K562 (cell line): Measurements from ENCODE around the gene PRDX1. TPM values are rescaled to one million over a fixed set of nuclear protein-coding genes. Genes with fewer than 3 reads are reported as not detected.

Source experiments
- BCLAF1 ChIP-seq, 2 experiments: fragments of 450-650 bp in 1 of 2; IDR thresholded peaks; 2 replicates each; pipeline ENCODE4 v1.6.1; 2011 to 2017; ENCODE audit warnings: low read depth in 2 of 2, antibody characterized with exemption in 1 of 2, borderline replicate concordance in 1 of 2, low read length in 1 of 2, mild to moderate bottlenecking in 1 of 2, mixed read lengths in 1 of 2; ENCODE audit not compliant: control insufficient read depth in 1 of 2
- BRD9 ChIP-seq: fragments of 450-650 bp; IDR thresholded peaks from 2 replicates; pipeline ENCODE4 v1.6.1; 2018; ENCODE audit warnings: low read depth; ENCODE audit not compliant: partially characterized antibody
- CEBPZ ChIP-seq: fragments of 150-350 bp; IDR thresholded peaks from 2 replicates; pipeline ENCODE4 v1.6.1; 2014; ENCODE audit warnings: low read depth, mild to moderate bottlenecking, low read length, borderline replicate concordance
- FOXP1 ChIP-seq: sonication (generic); formaldehyde crosslinking; IDR thresholded peaks from 2 replicates; pipeline ENCODE4 v1.8.0; 2022; ENCODE audit warnings: mild to moderate bottlenecking, missing genetic modification reagents
- IFI16 ChIP-seq: fragments of 250-450 bp; sonication (Bioruptor Pico); IDR thresholded peaks from 2 replicates; pipeline ENCODE4 v2.1.2; 2022; ENCODE audit warnings: mild to moderate bottlenecking, inconsistent platforms
- NFE2L1 ChIP-seq: fragments of 450-650 bp; IDR thresholded peaks from 2 replicates; pipeline ENCODE4 v1.6.1; 2016; ENCODE audit warnings: missing genetic modification characterization, low read depth, mild to moderate bottlenecking, missing compliant biosample characterization, moderate library complexity, borderline replicate concordance
- SIN3B ChIP-seq: fragments of 450-650 bp; IDR thresholded peaks from 2 replicates; pipeline ENCODE4 v1.6.1; 2017; ENCODE audit warnings: low read depth, mild to moderate bottlenecking, moderate library complexity
- SP1 ChIP-seq: sonication (generic); formaldehyde crosslinking; IDR thresholded peaks from 2 replicates; pipeline ENCODE4 v1.8.1; 2022; ENCODE audit warnings: mild to moderate bottlenecking, missing genetic modification reagents
- STAG1 ChIP-seq: sonication (generic); formaldehyde crosslinking; IDR thresholded peaks from 2 replicates; pipeline ENCODE4 v1.5.0; 2020; ENCODE audit warnings: missing genetic modification reagents, borderline replicate concordance
- TEAD2 ChIP-seq: fragments of 450-650 bp; IDR thresholded peaks from 2 replicates; pipeline ENCODE4 v1.6.1; 2016; ENCODE audit warnings: missing genetic modification characterization, control low read depth, missing compliant biosample characterization
- ZBTB12 ChIP-seq: fragments of 250-450 bp; sonication (Bioruptor Pico); IDR thresholded peaks from 2 replicates; pipeline ENCODE4 v1.4.0; 2020
- ZNF124 ChIP-seq: sonication (generic); formaldehyde crosslinking; IDR thresholded peaks from 2 replicates; pipeline ENCODE4 v1.8.1; 2022; ENCODE audit warnings: missing genetic modification reagents
- ZNF384 ChIP-seq: IDR thresholded peaks from 2 replicates; pipeline ENCODE4 v1.6.1; 2012; ENCODE audit warnings: low read depth, low read length, improper control_type of control experiment
- ZNF644 ChIP-seq: fragments of 200-800 bp; sonication (Bioruptor generic); IDR thresholded peaks from 2 replicates; pipeline ENCODE4 v1.6.1; 2016; ENCODE audit warnings: low read depth, missing genetic modification characterization, missing compliant biosample characterization
- ZNF764 ChIP-seq: fragments of 250-450 bp; sonication (Bioruptor Pico); IDR thresholded peaks from 2 replicates; pipeline ENCODE4 v1.4.0; 2020; ENCODE audit warnings: low read depth, mild to moderate bottlenecking, moderate library complexity
- polyA plus RNA-seq, 8 experiments: library from polyadenylated mRNA; depleted of rRNA in 4 of 8; stranded (reverse) in 5 of 8; unstranded in 3 of 8; fragments of >200 nt; fragmentation: Nextera tagmentation in 2 of 8; fragmentation: Illumina TruSeq in 1 of 8; extraction: Ambion mirVana in 2 of 8; extraction: Trizol in 1 of 8; gene quantifications; 2 replicates each; pipeline versions ENCODE4 v1.2.1 to v1.2.3, GENCODE V29; 2011 to 2014; ENCODE audit warnings: inconsistent platforms in 1 of 8, missing spikeins in 1 of 8
- total RNA-seq, 7 experiments: library from RNA; depleted of rRNA in 6 of 7; stranded (reverse); fragments of >200 nt in 6 of 7; fragmentation: Illumina TruSeq in 2 of 7; extraction: Trizol in 2 of 7; gene quantifications; 2 replicates each; pipeline versions ENCODE4 v1.2.1 to v1.2.3, GENCODE V29; 2011 to 2021; ENCODE audit warnings: low replicate concordance in 1 of 7

PRDX1 gene
- total and polyA plus RNA-seq, 9 of the 15 experiments (the other 6 are each of a cell fraction or from before 2014, with no cell fraction given): 748 to 2,388 (median 1,045) TPM

GRCh38 chr1:45569962-45570581, 48.4 kb upstream of the PRDX1 start (continued):
- no peak for TF ChIP-seq ZNF644 (tag)
- no peak for TF ChIP-seq ZNF124 (CRISPR knock-in tag)
- 0 out of 2 replicates have a peak, but pooled peaks have one; percentile 38 for TF ChIP-seq SIN3B
- TF ChIP-seq BCLAF1 (IDR thresholded peaks at IDR 0.05; ENCODE audit: borderline replicate concordance in 1 of 2, control insufficient read depth in 1 of 2, low read depth in 2 of 2, low read length in 1 of 2): no peak
- peak; percentile 21 for TF ChIP-seq BRD9
- no peak for TF ChIP-seq IFI16 (CRISPR knock-in tag)
- TF ChIP-seq ZNF764: 0 out of 2 replicates have a peak, but pooled peaks have one; percentile 66
- TF ChIP-seq ZBTB12 (CRISPR knock-in tag): no peak
- TF ChIP-seq TEAD2 (tag): no peak
- TF ChIP-seq CEBPZ: no peak
- TF ChIP-seq STAG1 (CRISPR knock-in tag): peak; percentile 53; the same call in 1 of the 2 replicates
- TF ChIP-seq NFE2L1: no peak
- TF ChIP-seq FOXP1 (CRISPR knock-in tag): 0 out of 2 replicates have a peak, but pooled peaks have one; percentile 1
- 0 out of 2 replicates have a peak, but pooled peaks have one; percentile 11 for TF ChIP-seq SP1 (CRISPR knock-in tag)
- 0 out of 2 replicates have a peak, but pooled peaks have one; percentile 35 for TF ChIP-seq ZNF384
